ENCODE measurements around the gene ZNF492.

DNA sequence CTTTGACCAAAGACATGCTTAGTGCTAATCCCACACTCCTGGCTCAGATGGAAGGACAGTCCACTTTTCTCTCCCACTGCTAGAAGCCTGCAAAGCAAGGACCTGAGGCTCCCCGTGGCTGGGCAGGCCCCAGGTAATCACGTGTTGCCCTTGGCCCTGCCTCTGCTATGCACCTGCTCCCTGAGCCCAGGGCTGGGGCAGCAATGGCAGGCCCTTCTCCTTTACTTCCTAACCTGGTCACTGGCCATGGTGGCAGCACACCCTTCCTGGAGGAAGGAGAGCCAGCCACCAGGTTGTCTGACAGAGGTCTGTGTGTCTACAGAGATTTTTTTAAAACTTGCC lies 27.9 kb upstream of the ZNF492 start:
- TF ChIP-seq EP300 (IDR thresholded peaks at IDR 0.05) (no peak), POLR2A (IDR thresholded peaks at IDR 0.05) (no peak)
- TF ChIP-seq, protein P1, sequence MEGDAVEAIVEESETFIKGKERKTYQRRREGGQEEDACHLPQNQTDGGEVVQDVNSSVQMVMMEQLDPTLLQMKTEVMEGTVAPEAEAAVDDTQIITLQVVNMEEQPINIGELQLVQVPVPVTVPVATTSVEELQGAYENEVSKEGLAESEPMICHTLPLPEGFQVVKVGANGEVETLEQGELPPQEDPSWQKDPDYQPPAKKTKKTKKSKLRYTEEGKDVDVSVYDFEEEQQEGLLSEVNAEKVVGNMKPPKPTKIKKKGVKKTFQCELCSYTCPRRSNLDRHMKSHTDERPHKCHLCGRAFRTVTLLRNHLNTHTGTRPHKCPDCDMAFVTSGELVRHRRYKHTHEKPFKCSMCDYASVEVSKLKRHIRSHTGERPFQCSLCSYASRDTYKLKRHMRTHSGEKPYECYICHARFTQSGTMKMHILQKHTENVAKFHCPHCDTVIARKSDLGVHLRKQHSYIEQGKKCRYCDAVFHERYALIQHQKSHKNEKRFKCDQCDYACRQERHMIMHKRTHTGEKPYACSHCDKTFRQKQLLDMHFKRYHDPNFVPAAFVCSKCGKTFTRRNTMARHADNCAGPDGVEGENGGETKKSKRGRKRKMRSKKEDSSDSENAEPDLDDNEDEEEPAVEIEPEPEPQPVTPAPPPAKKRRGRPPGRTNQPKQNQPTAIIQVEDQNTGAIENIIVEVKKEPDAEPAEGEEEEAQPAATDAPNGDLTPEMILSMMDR (IDR thresholded peaks at IDR 0.05) = no peak
